Central memory CD8-positive, alpha-beta T cell (primary cell): ENCODE data around the gene SH3D21.
A peak's percentile ranks its signal among the peaks of the same experiment; 100 is the strongest.

Experiments
- ATAC-seq: fragments of 150-1000 bp; cut with Tn5 transposase; replicated peaks from 2 replicates; pipeline ENCODE4 v1.10.0; 2022; ENCODE audit warnings: mild to moderate bottlenecking, moderate FRiP score, moderate number of reproducible peaks; ENCODE audit not compliant: poor library complexity, severe bottlenecking; ENCODE audit errors: extremely low read depth
- DNase-seq, 2 donors: peaks; one replicate each; pipeline ENCODE4 v3.0.0; 2021; ENCODE audit warnings: low spot score in 2 of 2
- H3K27ac Mint-ChIP-seq: one replicate; pipeline ENCODE4 v1.8.0; 2022; ENCODE audit warnings: low read depth, mild to moderate bottlenecking, moderate library complexity, mixed read lengths
- H3K27me3 Mint-ChIP-seq: one replicate; pipeline ENCODE4 v1.8.0; 2022; ENCODE audit warnings: mixed read lengths
- H3K36me3 Mint-ChIP-seq: one replicate; pipeline ENCODE4 v1.8.0; 2022; ENCODE audit warnings: mild to moderate bottlenecking, moderate library complexity, mixed read lengths; ENCODE audit not compliant: insufficient read depth
- H3K4me1 Mint-ChIP-seq: one replicate; pipeline ENCODE4 v1.8.0; 2022; ENCODE audit warnings: mixed read lengths
- H3K4me3 Mint-ChIP-seq: one replicate; pipeline ENCODE4 v1.8.0; 2022; ENCODE audit warnings: mild to moderate bottlenecking, moderate library complexity, mixed read lengths
- H3K9me3 Mint-ChIP-seq: one replicate; pipeline ENCODE4 v1.8.0; 2022; ENCODE audit warnings: mixed read lengths

Gene SH3D21

GRCh38 chr1:36284517-36284916 is 21.7 kb upstream of the SH3D21 start:
- Mint-ChIP-seq H3K4me1 (peaks cover 22% of the 10 kb centered on the region), H3K27me3 (no peaks in the 10 kb centered on the region), H3K27ac (no peak overlapping the region), H3K4me3 (no peak overlapping the region), H3K36me3 (peaks cover 51% of the 10 kb centered on the region), H3K9me3 (no peaks in the 10 kb centered on the region)
- ATAC-seq (no peak), DNase-seq (no peak)

DNA sequence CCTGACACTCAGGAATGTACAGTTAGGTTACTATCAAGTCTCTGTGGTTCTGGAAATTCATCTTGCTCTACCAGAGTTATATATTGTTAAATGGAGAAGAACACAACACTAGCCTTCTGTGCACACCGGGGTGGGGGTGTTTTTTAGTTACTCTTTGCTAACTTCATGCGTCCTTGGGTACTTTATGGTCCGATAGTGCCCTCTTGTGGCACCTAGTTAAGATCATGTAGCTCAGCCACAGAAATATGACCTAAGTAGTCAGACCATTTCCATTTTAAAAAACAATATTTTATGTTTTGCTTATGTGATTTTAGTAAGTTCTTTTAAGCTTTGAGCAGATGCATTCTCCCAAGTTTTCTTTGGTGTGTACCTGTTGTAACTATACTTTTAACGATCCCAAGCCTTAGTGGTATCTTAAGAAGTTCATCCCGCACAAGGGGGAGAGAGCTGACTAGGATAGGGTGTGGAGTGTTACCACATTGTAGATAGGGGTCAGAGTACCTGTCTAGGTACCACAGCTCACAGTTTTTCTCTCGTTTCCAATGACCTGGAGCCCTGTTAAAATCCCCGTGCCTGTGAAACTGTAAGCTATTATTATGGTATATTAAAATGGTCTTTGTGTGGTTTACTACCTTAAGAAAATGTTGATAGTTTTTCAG is 20.6 kb upstream of the SH3D21 start:
- peaks cover 57% of the 10 kb centered on the region for H3K36me3 Mint-ChIP-seq
- H3K27ac Mint-ChIP-seq, result no peak overlapping the region
- ATAC-seq, result peak; percentile 89
- H3K27me3 Mint-ChIP-seq, result no peaks in the 10 kb centered on the region
- no peaks in the 10 kb centered on the region for H3K9me3 Mint-ChIP-seq
- no peak overlapping the region for H3K4me3 Mint-ChIP-seq
- peaks cover 12% of the 10 kb centered on the region for H3K4me1 Mint-ChIP-seq
- DNase-seq, result peak; percentile 29 to 54

GRCh38 chr1:36286802-36287201 is 19.4 kb upstream of the SH3D21 start:
- no peak for ATAC-seq
- Mint-ChIP-seq H3K36me3 (peaks cover 66% of the 10 kb centered on the region), H3K9me3 (no peaks in the 10 kb centered on the region), H3K27ac (no peak overlapping the region), H3K4me3 (no peak overlapping the region), H3K27me3 (no peaks in the 10 kb centered on the region), H3K4me1 (peaks cover 12% of the 10 kb centered on the region)
- DNase-seq, result no peak

DNA sequence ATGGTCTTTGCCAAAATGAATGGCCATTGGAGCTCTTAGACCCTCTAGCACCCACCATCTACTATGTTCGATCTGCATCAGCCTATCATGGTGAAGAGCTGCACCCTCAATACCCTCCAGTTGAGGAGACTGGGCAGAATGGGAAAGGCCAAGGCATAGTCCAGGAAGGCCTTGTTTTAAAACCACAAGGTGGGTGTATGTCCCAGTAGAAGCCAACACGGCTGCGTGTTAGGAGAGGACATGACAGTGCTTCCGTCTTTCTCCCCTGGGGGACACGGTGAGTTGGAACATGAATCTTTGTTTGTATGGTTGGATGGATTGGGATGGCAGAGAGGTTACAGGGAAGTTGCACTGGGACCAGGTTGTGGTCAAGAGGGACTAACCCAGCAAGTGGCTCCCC is 18.6 kb upstream of the SH3D21 start:
- Mint-ChIP-seq H3K27me3 (no peaks in the 10 kb centered on the region), H3K27ac (peak overlapping the region; percentile 9), H3K9me3 (no peaks in the 10 kb centered on the region), H3K36me3 (peaks cover 71% of the 10 kb centered on the region), H3K4me3 (no peak overlapping the region), H3K4me1 (peaks cover 9% of the 10 kb centered on the region)
- DNase-seq (no peak), ATAC-seq (no peak)

DNA sequence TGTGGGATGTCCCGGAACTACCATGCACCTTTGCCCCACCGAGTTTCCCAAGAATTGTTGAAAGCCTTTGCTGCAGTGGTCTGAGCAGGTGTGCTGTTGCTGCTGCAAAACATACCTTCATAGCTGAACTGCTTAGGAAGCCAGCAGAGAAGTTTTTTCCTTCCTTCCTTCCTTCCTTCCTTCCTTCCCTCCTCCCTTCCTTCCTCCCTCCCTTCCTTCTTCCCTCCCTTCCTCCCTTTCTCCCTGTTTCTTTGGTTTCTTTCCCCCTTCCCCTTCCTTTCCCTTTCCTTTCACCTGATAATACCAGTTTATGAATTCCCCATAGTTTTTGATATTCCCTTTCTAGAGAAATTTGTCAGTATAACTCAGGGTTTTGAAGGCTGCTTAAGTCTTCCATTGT is 10.8 kb upstream of the SH3D21 start:
- H3K36me3 Mint-ChIP-seq, result peaks cover 74% of the 10 kb centered on the region
- no peak for ATAC-seq

GRCh38 chr1:36297062-36297461 is 9.1 kb upstream of the SH3D21 start:
- no peak for DNase-seq
- Mint-ChIP-seq H3K4me3 (no peak overlapping the region), H3K27ac (no peak overlapping the region), H3K36me3 (peaks cover 72% of the 10 kb centered on the region), H3K27me3 (no peaks in the 10 kb centered on the region), H3K9me3 (no peaks in the 10 kb centered on the region), H3K4me1 (no peaks in the 10 kb centered on the region)
- ATAC-seq, result no peak

More for the DNA sequence above, 10.8 kb upstream of the SH3D21 start:
- Mint-ChIP-seq H3K9me3 (no peaks in the 10 kb centered on the region), H3K27ac (no peak overlapping the region), H3K27me3 (no peaks in the 10 kb centered on the region), H3K4me3 (no peak overlapping the region), H3K4me1 (no peaks in the 10 kb centered on the region)
- no peak for DNase-seq

DNA sequence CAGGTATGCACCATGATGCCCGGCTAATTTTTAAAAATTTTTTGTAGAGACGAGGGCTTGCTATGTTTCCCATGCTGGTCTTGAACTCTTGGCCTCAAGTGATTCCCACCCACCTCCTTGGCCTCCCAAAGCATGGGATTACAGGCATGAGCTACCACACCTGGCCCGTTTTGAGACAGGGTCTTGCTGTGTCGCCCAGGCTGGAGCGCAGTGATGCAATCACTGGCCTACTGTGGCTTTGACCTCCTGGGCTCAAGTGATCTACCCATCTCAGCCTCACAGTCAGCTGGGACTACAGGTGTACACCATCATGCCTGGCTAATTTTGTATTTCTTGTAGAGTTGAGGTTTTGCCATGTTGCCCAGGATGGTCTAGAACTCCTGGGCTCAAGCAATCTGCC is 7.5 kb upstream of the SH3D21 start:
- no peak overlapping the region for H3K27ac Mint-ChIP-seq
- no peaks in the 10 kb centered on the region for H3K9me3 Mint-ChIP-seq
- no peak overlapping the region for H3K4me3 Mint-ChIP-seq
- no peaks in the 10 kb centered on the region for H3K27me3 Mint-ChIP-seq
- H3K36me3 Mint-ChIP-seq, result peaks cover 71% of the 10 kb centered on the region
- ATAC-seq (no peak), DNase-seq (no peak)
- H3K4me1 Mint-ChIP-seq, result no peaks in the 10 kb centered on the region

DNA sequence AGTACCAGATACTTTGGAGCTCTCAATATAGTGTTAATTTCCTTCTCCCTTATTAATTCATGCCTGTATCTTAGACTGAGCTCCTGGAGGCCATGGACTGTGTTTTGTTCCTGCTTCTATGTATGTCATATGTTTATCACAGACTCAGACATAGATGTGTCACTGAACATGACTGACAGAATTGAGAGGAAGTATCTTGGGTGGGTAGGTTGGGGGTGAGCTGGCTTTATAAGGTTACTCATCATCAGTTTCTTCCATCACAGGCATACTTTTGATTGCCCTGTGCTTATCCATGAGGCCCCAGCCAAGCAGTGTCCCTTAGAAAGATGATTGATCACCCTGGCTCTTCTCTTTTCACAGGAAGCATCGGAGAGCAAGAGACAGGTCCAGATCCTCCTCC is 5.6 kb upstream of the SH3D21 start:
- Mint-ChIP-seq H3K27ac (no peak overlapping the region), H3K4me1 (no peaks in the 10 kb centered on the region), H3K4me3 (no peak overlapping the region), H3K36me3 (peaks cover 67% of the 10 kb centered on the region), H3K27me3 (no peaks in the 10 kb centered on the region), H3K9me3 (no peaks in the 10 kb centered on the region)
- ATAC-seq, result no peak
- no peak for DNase-seq

DNA sequence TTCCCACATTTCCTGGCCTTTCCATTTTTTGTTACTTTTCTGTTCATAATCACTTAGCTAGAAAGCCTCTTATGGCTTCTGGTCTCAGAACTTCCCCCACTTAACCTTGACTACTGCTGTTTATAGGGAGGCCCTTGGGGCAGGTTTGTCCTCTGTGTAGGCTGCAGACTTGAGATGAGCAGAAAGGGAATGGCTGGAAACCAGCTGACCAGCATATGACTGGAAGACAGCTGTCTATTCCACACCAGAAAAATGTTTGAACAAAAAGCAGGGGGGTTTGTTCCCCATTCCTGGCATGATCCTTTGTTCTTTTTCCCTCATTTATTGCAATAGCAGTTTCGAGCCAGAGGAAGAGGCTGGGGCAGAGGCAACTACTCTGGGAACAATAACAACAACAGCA is 4.9 kb upstream of the SH3D21 start:
- H3K27me3 Mint-ChIP-seq, result no peaks in the 10 kb centered on the region
- H3K4me3 Mint-ChIP-seq, result no peak overlapping the region
- DNase-seq, result no peak
- H3K9me3 Mint-ChIP-seq, result no peaks in the 10 kb centered on the region
- H3K4me1 Mint-ChIP-seq, result no peaks in the 10 kb centered on the region
- no peak for ATAC-seq
- peaks cover 65% of the 10 kb centered on the region for H3K36me3 Mint-ChIP-seq
- no peak overlapping the region for H3K27ac Mint-ChIP-seq

- Mint-ChIP-seq H3K27ac (peak overlapping the region; percentile 86), H3K27me3 (no peaks in the 10 kb centered on the region), H3K4me1 (peaks cover 5% of the 10 kb centered on the region), H3K36me3 (peaks cover 55% of the 10 kb centered on the region), H3K4me3 (no peak overlapping the region), H3K9me3 (no peaks in the 10 kb centered on the region)
- ATAC-seq (no peak), DNase-seq (no peak)
Measured at GRCh38 chr1:36303244-36303643, 2.9 kb upstream of the SH3D21 start.

GRCh38 chr1:36303650-36304360 is 2.4 kb upstream of the SH3D21 start:
- no peak for ATAC-seq
- H3K4me1 Mint-ChIP-seq, result peaks cover 5% of the 10 kb centered on the region
- no peaks in the 10 kb centered on the region for H3K9me3 Mint-ChIP-seq
- no peak for DNase-seq
- peak overlapping the region; percentile 86 for H3K27ac Mint-ChIP-seq
- H3K4me3 Mint-ChIP-seq, result no peak overlapping the region
- no peaks in the 10 kb centered on the region for H3K27me3 Mint-ChIP-seq
- peaks cover 51% of the 10 kb centered on the region for H3K36me3 Mint-ChIP-seq

- Mint-ChIP-seq H3K4me1 (peaks cover 5% of the 10 kb centered on the region), H3K36me3 (peaks cover 45% of the 10 kb centered on the region), H3K27ac (peak overlapping the region; percentile 46)
Measured at GRCh38 chr1:36304521-36304920, 1.6 kb upstream of the SH3D21 start.

More at GRCh38 chr1:36304521-36304920, 1.6 kb upstream of the SH3D21 start:
- no peak for DNase-seq
- H3K27me3 Mint-ChIP-seq, result no peaks in the 10 kb centered on the region
- no peak overlapping the region for H3K4me3 Mint-ChIP-seq
- no peaks in the 10 kb centered on the region for H3K9me3 Mint-ChIP-seq
- ATAC-seq, result no peak
